HUES48 (cell line): Measurements from ENCODE around the gene CACNA1A.
"Not testable (repeated sequence)": the region's sequence is repeated elsewhere in the genome, so short reads cannot be mapped to it uniquely, and the experiment has no call there.

ENCODE experiments used
- H3K27ac ChIP-seq: one replicate; pipeline ENCODE4 v1.7.0; 2013; ENCODE audit warnings: low read depth, low read length, inconsistent platforms
- H3K27me3 ChIP-seq: 2 replicates; pipeline ENCODE4 v1.6.1; 2013; ENCODE audit warnings: mild to moderate bottlenecking, low read length; ENCODE audit not compliant: control insufficient read depth, insufficient read depth
- H3K36me3 ChIP-seq: 2 replicates; pipeline ENCODE4 v1.6.1; 2013; ENCODE audit warnings: low read length; ENCODE audit not compliant: control insufficient read depth, insufficient read depth
- H3K4me1 ChIP-seq: 2 replicates; pipeline ENCODE4 v1.6.1; 2013; ENCODE audit warnings: mild to moderate bottlenecking, low read length; ENCODE audit not compliant: control insufficient read depth, insufficient read depth
- H3K4me3 ChIP-seq: 2 replicates; pipeline ENCODE4 v1.5.1; 2013; ENCODE audit warnings: mild to moderate bottlenecking, low read depth, low read length
- H3K9ac ChIP-seq: 2 replicates; pipeline ENCODE4 v1.6.1; 2013; ENCODE audit warnings: mild to moderate bottlenecking, low read depth, low read length, moderate library complexity
- H3K9me3 ChIP-seq: 2 replicates; pipeline ENCODE4 v1.6.1; 2013; ENCODE audit warnings: low read length; ENCODE audit not compliant: control insufficient read depth, insufficient read depth

The CACNA1A gene

DNA sequence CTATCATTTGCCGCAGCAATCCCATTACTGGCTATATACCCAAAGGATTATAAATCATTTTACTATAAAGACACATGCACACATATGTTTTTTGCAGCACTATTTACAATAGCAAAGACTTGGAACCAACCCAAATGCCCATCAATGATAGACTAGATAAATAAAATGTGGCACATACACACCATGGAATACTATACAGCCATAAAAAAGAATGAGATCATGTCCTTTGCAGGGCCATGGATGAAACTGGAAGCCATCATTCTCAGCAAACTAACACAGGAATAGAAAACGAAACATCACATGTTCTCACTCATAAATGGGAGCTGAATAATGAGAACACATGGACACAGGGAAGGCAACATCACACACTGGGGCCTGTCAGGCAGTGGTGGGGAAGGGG, 23.4 kb upstream of the CACNA1A start:
- not testable (repeated sequence) for H3K4me1 ChIP-seq, H3K9me3 ChIP-seq, H3K27me3 ChIP-seq, H3K4me3 ChIP-seq, H3K36me3 ChIP-seq, H3K9ac ChIP-seq, H3K27ac ChIP-seq

DNA sequence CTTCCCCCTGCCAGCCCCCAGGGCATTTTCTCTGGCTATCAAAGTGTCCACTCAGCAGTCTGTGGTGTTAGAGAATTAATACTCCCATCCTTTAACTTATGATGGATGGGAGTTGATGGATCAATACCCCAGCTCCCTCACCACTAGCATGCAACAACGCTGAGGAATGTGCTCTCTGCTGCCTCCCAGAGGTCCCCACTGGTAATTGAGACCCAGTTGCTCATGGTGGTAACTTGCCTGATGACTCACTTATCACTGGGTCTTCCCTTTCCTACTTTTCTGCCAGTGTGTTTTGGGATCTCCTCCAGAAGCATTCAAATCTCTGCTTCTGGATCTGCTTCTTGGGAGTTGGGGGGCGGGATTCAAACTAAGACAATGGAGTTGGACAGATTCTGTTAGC, 20.3 kb upstream of the CACNA1A start:
- no peak overlapping the region for H3K27ac ChIP-seq
- H3K4me3 ChIP-seq, result no peak overlapping the region
- H3K9me3 ChIP-seq, result no peaks in the 10 kb centered on the region
- no peaks in the 10 kb centered on the region for H3K27me3 ChIP-seq
- no peaks in the 10 kb centered on the region for H3K36me3 ChIP-seq
- no peak overlapping the region for H3K9ac ChIP-seq
- peaks cover 4% of the 10 kb centered on the region for H3K4me1 ChIP-seq

DNA sequence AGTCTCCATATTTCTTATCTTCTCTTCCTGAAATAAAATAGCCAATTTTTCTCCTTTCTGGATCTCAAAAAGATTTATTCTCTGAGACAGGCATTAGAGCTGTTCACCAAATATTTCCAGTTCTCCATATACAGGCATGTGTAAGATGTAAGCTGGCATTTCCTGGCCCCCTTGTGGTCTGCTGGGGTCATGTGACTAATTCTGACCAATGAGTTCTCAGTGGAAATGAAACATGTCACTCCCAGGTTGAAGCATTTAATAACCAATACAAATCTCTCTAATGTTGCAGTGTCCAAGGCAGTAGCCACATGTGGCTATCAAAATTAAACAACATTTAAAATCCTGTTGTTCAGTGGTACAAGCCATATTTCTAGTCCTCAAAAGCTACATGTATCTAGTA, 14.8 kb upstream of the CACNA1A start:
- H3K27ac ChIP-seq, result no peak overlapping the region
- no peaks in the 10 kb centered on the region; the same call in 1 of the 2 replicates for H3K9me3 ChIP-seq
- H3K4me1 ChIP-seq, result peaks cover 4% of the 10 kb centered on the region; the same call in 1 of the 2 replicates
- no peak overlapping the region for H3K4me3 ChIP-seq
- no peaks in the 10 kb centered on the region for H3K36me3 ChIP-seq
- no peak overlapping the region for H3K9ac ChIP-seq
- no peaks in the 10 kb centered on the region for H3K27me3 ChIP-seq

DNA sequence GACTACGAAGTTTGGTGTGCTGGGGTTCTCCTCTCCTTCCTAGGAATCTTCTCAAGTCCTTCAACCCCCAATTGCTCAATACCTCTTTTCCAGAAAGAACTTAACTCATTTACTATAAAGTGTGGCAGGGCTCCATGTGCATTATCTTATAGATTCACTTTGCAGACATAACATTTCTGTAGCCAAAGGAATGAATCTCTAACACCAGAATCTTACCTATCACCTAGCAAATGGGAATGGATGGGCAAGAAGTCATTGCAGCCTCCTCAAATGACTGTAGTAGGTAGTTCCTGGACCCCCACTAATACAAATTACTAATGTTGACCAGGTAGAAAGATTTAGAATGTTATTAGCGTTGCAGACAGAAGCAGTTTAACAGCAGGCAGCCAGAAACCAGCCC, 5.7 kb upstream of the CACNA1A start:
- Histone ChIP-seq H3K27ac (no peak overlapping the region), H3K9ac (no peak overlapping the region), H3K27me3 (peaks cover 27% of the 10 kb centered on the region), H3K4me1 (peaks cover 11% of the 10 kb centered on the region; the same call in 1 of the 2 replicates), H3K9me3 (no peaks in the 10 kb centered on the region), H3K36me3 (no peaks in the 10 kb centered on the region), H3K4me3 (no peak overlapping the region)

DNA sequence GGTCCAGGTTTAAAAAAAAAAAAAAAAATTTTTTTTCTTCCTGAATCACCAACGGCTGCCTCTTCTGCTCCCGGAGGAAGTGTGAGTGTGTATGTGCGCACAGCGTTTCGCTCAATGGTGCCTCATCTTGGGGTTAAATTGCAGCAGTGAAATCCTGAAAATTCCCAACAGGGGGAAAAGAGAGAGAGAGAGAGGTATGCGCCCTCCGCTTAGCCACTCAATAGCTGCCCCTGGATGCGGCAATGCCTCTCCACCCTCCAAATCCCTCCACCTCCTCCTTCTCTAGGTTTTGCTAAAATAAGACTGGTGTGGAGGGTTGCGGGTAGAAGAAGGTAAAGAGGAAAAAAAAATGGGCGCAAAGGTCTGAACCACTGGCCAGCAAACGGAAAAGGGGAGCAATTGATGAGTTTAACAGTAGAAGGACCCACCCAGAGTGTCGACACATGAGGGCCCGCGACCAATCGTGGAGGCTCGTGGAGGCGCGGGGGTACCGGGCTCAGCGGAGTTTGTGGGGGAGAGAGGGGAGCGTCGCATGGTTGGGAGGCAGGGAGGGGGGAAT, 853 bp upstream of the CACNA1A start:
- Histone ChIP-seq H3K9ac (no peak overlapping the region), H3K27ac (no peak overlapping the region), H3K9me3 (no peaks in the 10 kb centered on the region), H3K27me3 (peaks cover 39% of the 10 kb centered on the region), H3K36me3 (0 out of 2 replicates have a peak, but pooled peaks cover 5% of the 10 kb centered on the region), H3K4me3 (peak overlapping the region; percentile 56), H3K4me1 (peaks cover 6% of the 10 kb centered on the region; the same call in 1 of the 2 replicates)

DNA sequence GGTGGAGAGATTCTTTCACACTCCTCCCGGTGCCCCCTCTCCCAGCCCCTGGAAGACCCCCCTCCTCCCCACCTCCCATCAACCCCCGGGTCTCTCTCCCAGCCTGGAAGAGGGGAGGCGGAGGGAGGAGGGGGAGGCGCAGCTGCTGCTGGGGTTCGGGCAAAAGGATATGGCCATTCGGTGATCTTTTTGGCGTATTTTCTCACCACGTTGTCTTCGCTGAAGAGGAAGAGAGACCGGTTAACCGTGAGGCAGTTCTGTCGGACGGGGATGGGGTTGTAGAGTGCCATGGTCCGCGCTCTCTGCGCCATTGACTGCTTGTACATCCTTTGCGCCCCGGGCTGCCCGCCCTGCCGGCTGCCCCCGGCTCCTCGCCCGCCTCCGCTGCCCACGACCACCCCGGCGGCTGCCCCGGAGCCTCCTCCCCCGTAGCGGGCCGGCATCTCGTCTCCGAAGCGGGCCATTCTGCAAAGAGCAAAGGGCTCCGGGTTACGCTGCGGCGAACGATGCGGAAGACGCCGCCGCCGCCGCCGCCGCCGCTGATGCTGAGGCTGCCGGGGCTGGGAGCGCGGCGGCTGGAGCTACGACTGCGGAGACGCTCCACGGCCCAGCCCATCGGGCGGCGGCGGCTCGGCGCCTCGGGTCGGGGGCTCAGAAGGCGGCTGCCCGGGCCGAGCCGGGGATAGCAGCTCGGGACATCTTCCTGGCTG, 363 bp downstream of the CACNA1A start:
- Histone ChIP-seq H3K36me3 (0 out of 2 replicates have a peak, but pooled peaks cover 5% of the 10 kb centered on the region), H3K9me3 (no peaks in the 10 kb centered on the region), H3K27me3 (peaks cover 39% of the 10 kb centered on the region), H3K4me1 (peaks cover 6% of the 10 kb centered on the region; the same call in 1 of the 2 replicates), H3K9ac (peak overlapping the region; percentile 25; the same call in 1 of the 2 replicates), H3K27ac (peak overlapping the region; percentile 35), H3K4me3 (peak overlapping the region; percentile 93)

DNA sequence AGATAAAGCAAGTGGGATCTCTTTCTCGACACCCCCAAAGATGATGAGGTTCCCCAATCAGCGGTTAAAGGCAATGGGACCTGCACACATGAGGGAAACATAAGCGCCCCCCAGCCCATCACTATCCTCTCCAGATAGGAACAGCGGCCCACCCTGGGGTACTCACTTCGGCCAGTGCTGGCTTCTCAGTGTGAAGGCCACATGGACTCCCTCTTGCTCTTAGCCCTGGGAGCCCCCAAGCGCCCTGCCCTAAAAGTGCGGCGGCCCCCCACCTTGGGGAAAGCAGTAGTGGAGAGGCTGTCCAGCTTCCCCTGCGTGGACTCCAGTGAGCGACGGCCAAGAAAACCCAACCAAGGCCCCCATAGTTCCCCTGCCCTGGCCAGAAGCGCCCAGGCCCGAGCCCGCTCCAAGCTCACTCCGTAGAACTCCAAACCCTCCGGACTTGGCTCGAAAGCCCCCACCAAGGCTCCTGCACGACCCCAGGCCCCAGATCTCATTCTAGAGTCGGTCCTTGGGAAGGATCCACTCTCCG, 1.0 kb downstream of the CACNA1A start:
- no peaks in the 10 kb centered on the region for H3K9me3 ChIP-seq
- H3K4me3 ChIP-seq, result peak overlapping the region; percentile 93
- 0 out of 2 replicates have a peak, but pooled peaks cover 5% of the 10 kb centered on the region for H3K36me3 ChIP-seq
- H3K4me1 ChIP-seq, result peaks cover 6% of the 10 kb centered on the region; the same call in 1 of the 2 replicates
- H3K9ac ChIP-seq, result no peak overlapping the region
- no peak overlapping the region for H3K27ac ChIP-seq
- peaks cover 39% of the 10 kb centered on the region for H3K27me3 ChIP-seq

DNA sequence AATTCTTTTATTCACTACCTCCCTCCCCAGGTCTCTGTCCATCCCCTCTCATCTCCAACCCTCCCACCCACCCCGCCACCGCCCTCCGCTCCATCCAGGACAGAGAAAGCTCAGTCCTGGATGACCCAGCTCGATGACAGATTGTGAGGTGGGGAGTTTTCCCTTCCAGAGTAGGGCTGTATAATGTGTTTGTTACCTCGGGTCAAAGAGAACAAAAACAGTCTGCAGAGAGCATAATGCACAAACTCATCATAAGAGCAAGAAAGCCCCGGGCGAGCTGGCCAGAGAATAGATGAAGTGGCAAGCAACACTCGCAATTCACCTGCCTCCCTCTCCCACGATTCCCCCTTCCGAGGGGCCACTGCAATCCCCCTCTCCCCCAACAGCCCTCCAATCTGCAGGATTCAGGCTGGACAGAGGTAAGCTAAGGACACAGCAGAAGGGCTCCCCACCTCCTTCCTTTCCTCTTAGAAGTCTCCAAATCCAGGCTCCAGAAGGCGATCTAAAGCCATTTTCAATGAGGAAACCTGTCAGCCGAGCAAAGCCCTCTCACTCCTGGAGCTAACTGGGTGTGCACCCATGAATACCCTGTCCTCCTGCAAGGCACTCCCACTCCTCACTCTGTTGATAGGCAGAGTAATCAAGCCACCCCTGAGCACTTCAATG, 2.6 kb downstream of the CACNA1A start:
- Histone ChIP-seq H3K27me3 (peaks cover 29% of the 10 kb centered on the region), H3K9ac (no peak overlapping the region), H3K27ac (no peak overlapping the region), H3K4me3 (no peak overlapping the region), H3K36me3 (0 out of 2 replicates have a peak, but pooled peaks cover 5% of the 10 kb centered on the region), H3K4me1 (peaks cover 6% of the 10 kb centered on the region; the same call in 1 of the 2 replicates), H3K9me3 (no peaks in the 10 kb centered on the region)

DNA sequence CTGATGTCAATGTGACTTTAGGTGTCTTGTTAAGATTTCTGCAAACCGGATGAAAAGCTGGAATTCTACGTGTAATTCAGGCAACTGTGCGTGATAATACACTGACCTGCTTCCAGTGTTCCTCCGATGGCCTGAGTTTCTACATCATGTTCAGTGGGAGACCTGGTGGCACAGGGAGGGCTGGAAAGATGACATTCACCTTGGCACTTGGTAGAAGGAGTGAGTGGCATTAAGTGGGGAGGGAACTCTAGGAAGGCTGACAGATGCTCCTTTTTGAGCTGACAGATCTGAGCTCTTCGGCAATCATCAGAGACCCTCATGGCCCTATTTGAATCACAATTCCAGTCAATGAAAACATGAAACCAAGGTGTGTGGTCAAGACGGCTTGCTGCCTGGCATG, 4.0 kb downstream of the CACNA1A start:
- 0 out of 2 replicates have a peak, but pooled peaks cover 5% of the 10 kb centered on the region for H3K36me3 ChIP-seq
- H3K27ac ChIP-seq, result no peak overlapping the region
- no peak overlapping the region for H3K4me3 ChIP-seq
- no peaks in the 10 kb centered on the region for H3K9me3 ChIP-seq
- peaks cover 14% of the 10 kb centered on the region for H3K27me3 ChIP-seq
- peaks cover 6% of the 10 kb centered on the region; the same call in 1 of the 2 replicates for H3K4me1 ChIP-seq
- no peak overlapping the region for H3K9ac ChIP-seq

DNA sequence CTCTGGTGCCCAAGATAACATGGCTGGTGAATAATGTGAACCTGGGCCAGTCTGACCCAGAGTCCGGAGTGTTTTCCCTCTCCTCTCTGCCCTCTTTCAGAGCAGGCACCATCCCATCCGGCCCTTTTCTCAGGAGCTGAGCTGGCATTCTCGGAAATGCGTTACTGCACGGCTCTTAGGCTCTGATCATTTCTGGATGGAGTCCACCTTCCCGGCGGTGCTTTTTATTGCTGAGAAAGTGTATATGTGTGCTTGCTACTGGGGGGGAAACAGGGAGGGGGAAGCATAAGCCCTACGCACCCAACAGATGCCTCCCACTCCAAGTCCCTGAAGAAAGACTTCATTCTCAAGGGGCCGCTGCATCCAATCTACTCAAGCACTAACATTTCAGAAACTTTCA, 6.6 kb downstream of the CACNA1A start:
- H3K27me3 ChIP-seq, result no peaks in the 10 kb centered on the region
- no peak overlapping the region for H3K9ac ChIP-seq
- no peak overlapping the region for H3K27ac ChIP-seq
- H3K4me3 ChIP-seq, result no peak overlapping the region
- H3K4me1 ChIP-seq, result peaks cover 6% of the 10 kb centered on the region; the same call in 1 of the 2 replicates
- H3K36me3 ChIP-seq, result 0 out of 2 replicates have a peak, but pooled peaks cover 5% of the 10 kb centered on the region
- no peaks in the 10 kb centered on the region for H3K9me3 ChIP-seq
